ENCODE data around the gene TOR2A.

TOR2A gene

GRCh38 chr9:127712867-127713266, 22.2 kb downstream of the TOR2A start:
- TF ChIP-seq ZNF274 (IDR thresholded peaks at IDR 0.05; ENCODE audit: low read depth, low read length), result no peak
- H3K4me3 ChIP-seq (ENCODE audit: low read length), result no peak overlapping the region

GRCh38 chr9:127712371-127712770, 22.7 kb downstream of the TOR2A start:
- TF ChIP-seq ZNF274 (IDR thresholded peaks at IDR 0.05; ENCODE audit: low read depth, low read length), result no peak
- H3K4me3 ChIP-seq (ENCODE audit: low read length), result no peak overlapping the region

- TF ChIP-seq ZNF274 (IDR thresholded peaks at IDR 0.05; ENCODE audit: low read depth, low read length), result no peak
- H3K4me3 ChIP-seq (ENCODE audit: low read length), result no peak overlapping the region
These were observed 23.2 kb downstream of the TOR2A start for GRCh38 chr9:127711831-127712274.

- H3K4me3 ChIP-seq (ENCODE audit: low read length), result no peak overlapping the region
- TF ChIP-seq ZNF274 (IDR thresholded peaks at IDR 0.05; ENCODE audit: low read depth, low read length), result no peak
These were observed 23.8 kb downstream of the TOR2A start for GRCh38 chr9:127711226-127711701.

GRCh38 chr9:127710204-127710783, 24.8 kb downstream of the TOR2A start:
- H3K4me3 ChIP-seq (ENCODE audit: low read length), result no peak overlapping the region
- no peak for TF ChIP-seq ZNF274 (IDR thresholded peaks at IDR 0.05; ENCODE audit: low read depth, low read length)

GRCh38 chr9:127708952-127709587, 26.0 kb downstream of the TOR2A start:
- H3K4me3 ChIP-seq (ENCODE audit: low read length), result no peak overlapping the region
- no peak for TF ChIP-seq ZNF274 (IDR thresholded peaks at IDR 0.05; ENCODE audit: low read depth, low read length)

- no peak overlapping the region for H3K4me3 ChIP-seq (ENCODE audit: low read length)
- no peak for TF ChIP-seq ZNF274 (IDR thresholded peaks at IDR 0.05; ENCODE audit: low read depth, low read length)
These were observed 27.3 kb downstream of the TOR2A start for GRCh38 chr9:127707766-127708165.

GRCh38 chr9:127706836-127707241, 28.3 kb downstream of the TOR2A start, which contains the start of gene CFAP157:
Gene CFAP157, plus strand, starts transcription at chr9:127706988. Its CDS starts 44 bp downstream, at chr9:127707032.
- no peak for TF ChIP-seq ZNF274 (IDR thresholded peaks at IDR 0.05; ENCODE audit: low read depth, low read length)
- no peak within 1 kb of the TSS for H3K4me3 ChIP-seq (ENCODE audit: low read length)

- TF ChIP-seq ZNF274 (IDR thresholded peaks at IDR 0.05; ENCODE audit: low read depth, low read length), result no peak
- H3K4me3 ChIP-seq (ENCODE audit: low read length), result no peak overlapping the region
These were observed 29.3 kb downstream of the TOR2A start for GRCh38 chr9:127705577-127706379.

GRCh38 chr9:127703289-127703946, 31.7 kb downstream of the TOR2A start:
- no peak for TF ChIP-seq ZNF274 (IDR thresholded peaks at IDR 0.05; ENCODE audit: low read depth, low read length)
- no peak overlapping the region for H3K4me3 ChIP-seq (ENCODE audit: low read length)

GRCh38 chr9:127700594-127701255, 34.4 kb downstream of the TOR2A start:
- TF ChIP-seq ZNF274 (IDR thresholded peaks at IDR 0.05; ENCODE audit: low read depth, low read length), result no peak
- H3K4me3 ChIP-seq (ENCODE audit: low read length), result no peak overlapping the region

- TF ChIP-seq ZNF274 (IDR thresholded peaks at IDR 0.05; ENCODE audit: low read depth, low read length), result no peak
- no peak overlapping the region for H3K4me3 ChIP-seq (ENCODE audit: low read length)
These were observed 35.0 kb downstream of the TOR2A start for GRCh38 chr9:127700140-127700539.

- TF ChIP-seq ZNF274 (IDR thresholded peaks at IDR 0.05; ENCODE audit: low read depth, low read length), result no peak
- no peak overlapping the region; the same call in 1 of the 2 replicates for H3K4me3 ChIP-seq (ENCODE audit: low read length)
These were observed 36.0 kb downstream of the TOR2A start for GRCh38 chr9:127698985-127699670.

Data from GM08714 (cell line).